Measurements from ENCODE around the gene TFAP2A.

TFAP2A gene

GRCh38 chr6:10453596-10453995 is 38.7 kb upstream of the TFAP2A start:
- H3K4me3 ChIP-seq (ENCODE audit: low read depth, low read length): no peak overlapping the region
- TF ChIP-seq CTCF (IDR thresholded peaks at IDR 0.05; ENCODE audit: low read depth, low read length, missing control alignments): no peak
- no peak for DNase-seq (ENCODE audit: low read depth)

GRCh38 chr6:10451828-10452509 is 37.1 kb upstream of the TFAP2A start:
- DNase-seq (ENCODE audit: low read depth): no peak
- no peak for TF ChIP-seq CTCF (IDR thresholded peaks at IDR 0.05; ENCODE audit: low read depth, low read length, missing control alignments)
- H3K4me3 ChIP-seq (ENCODE audit: low read depth, low read length): no peak overlapping the region

GRCh38 chr6:10451394-10451793 is 36.5 kb upstream of the TFAP2A start:
- no peak for DNase-seq (ENCODE audit: low read depth)
- TF ChIP-seq CTCF (IDR thresholded peaks at IDR 0.05; ENCODE audit: low read depth, low read length, missing control alignments): no peak
- no peak overlapping the region for H3K4me3 ChIP-seq (ENCODE audit: low read depth, low read length)

GRCh38 chr6:10449751-10450150 is 34.9 kb upstream of the TFAP2A start:
- no peak overlapping the region for H3K4me3 ChIP-seq (ENCODE audit: low read depth, low read length)
- DNase-seq (ENCODE audit: low read depth): no peak
- no peak for TF ChIP-seq CTCF (IDR thresholded peaks at IDR 0.05; ENCODE audit: low read depth, low read length, missing control alignments)

GRCh38 chr6:10448096-10448495 is 33.2 kb upstream of the TFAP2A start:
- H3K4me3 ChIP-seq (ENCODE audit: low read depth, low read length): no peak overlapping the region
- DNase-seq (ENCODE audit: low read depth): no peak
- no peak for TF ChIP-seq CTCF (IDR thresholded peaks at IDR 0.05; ENCODE audit: low read depth, low read length, missing control alignments)

- TF ChIP-seq CTCF (IDR thresholded peaks at IDR 0.05; ENCODE audit: low read depth, low read length, missing control alignments): no peak
- DNase-seq (ENCODE audit: low read depth): no peak
- H3K4me3 ChIP-seq (ENCODE audit: low read depth, low read length): no peak overlapping the region
Measured at GRCh38 chr6:10446548-10446947, 31.7 kb upstream of the TFAP2A start.

- no peak for TF ChIP-seq CTCF (IDR thresholded peaks at IDR 0.05; ENCODE audit: low read depth, low read length, missing control alignments)
- DNase-seq (ENCODE audit: low read depth): no peak
- H3K4me3 ChIP-seq (ENCODE audit: low read depth, low read length): no peak overlapping the region
Measured at GRCh38 chr6:10441655-10442009, 26.8 kb upstream of the TFAP2A start.

Measured in GM12864 (cell line).